Astrocyte (in vitro differentiated cells and primary cell): ENCODE results near the gene THNSL1.

Source experiments
- EZH2 ChIP-seq: IDR thresholded peaks from 2 replicates; pipeline ENCODE4 v1.6.1; 2012; ENCODE audit warnings: mild to moderate bottlenecking, low read length, inconsistent platforms; ENCODE audit not compliant: insufficient read depth
- TF ChIP-seq, protein P1 (sequence below): IDR thresholded peaks from 2 replicates; pipeline ENCODE4 v1.5.1; 2011; ENCODE audit warnings: low read depth, mild to moderate bottlenecking, inconsistent platforms, low read length, moderate library complexity; ENCODE audit not compliant: insufficient read depth

DNA sequence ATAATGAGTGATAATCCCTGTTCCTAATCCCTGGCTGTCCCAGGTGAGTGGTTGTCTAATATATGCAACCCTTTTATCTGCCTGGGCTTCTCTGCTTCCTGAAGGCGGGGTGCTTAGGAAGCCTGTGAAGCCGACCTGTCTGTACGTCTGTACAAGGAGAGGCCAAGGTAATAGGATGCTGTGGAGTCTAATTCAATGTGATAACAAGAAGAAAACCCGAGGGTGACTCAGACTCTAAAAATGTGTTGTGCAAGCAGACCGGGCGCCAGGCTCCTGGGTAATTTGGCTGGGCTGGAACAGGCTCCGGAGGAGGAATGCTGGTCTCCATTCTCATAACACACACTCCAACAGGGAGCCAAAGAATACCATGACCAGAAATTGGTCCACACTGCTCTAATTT, 43.6 kb downstream of the THNSL1 start:
- TF ChIP-seq, protein P1, sequence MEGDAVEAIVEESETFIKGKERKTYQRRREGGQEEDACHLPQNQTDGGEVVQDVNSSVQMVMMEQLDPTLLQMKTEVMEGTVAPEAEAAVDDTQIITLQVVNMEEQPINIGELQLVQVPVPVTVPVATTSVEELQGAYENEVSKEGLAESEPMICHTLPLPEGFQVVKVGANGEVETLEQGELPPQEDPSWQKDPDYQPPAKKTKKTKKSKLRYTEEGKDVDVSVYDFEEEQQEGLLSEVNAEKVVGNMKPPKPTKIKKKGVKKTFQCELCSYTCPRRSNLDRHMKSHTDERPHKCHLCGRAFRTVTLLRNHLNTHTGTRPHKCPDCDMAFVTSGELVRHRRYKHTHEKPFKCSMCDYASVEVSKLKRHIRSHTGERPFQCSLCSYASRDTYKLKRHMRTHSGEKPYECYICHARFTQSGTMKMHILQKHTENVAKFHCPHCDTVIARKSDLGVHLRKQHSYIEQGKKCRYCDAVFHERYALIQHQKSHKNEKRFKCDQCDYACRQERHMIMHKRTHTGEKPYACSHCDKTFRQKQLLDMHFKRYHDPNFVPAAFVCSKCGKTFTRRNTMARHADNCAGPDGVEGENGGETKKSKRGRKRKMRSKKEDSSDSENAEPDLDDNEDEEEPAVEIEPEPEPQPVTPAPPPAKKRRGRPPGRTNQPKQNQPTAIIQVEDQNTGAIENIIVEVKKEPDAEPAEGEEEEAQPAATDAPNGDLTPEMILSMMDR: no peak
- TF ChIP-seq EZH2: no peak
